Psoas muscle (tissue), 8 donors: ENCODE results near the gene ZNF350. TPM values are rescaled to one million over a fixed set of nuclear protein-coding genes. Genes with fewer than 3 reads are reported as not detected.

Source experiments
- ATAC-seq, 4 donors: fragments of 200-7000 bp; cut with Tn5 transposase; one replicate each; pipeline ENCODE4 v1.9.1; 2020; ENCODE audit warnings: moderate library complexity in 3 of 4, mild to moderate bottlenecking in 2 of 4
- DNase-seq, 2 donors: peaks; one replicate each; pipeline ENCODE4 v3.0.0-alpha.2; 2020
- H3K27ac ChIP-seq: fragments of 200-600 bp; one replicate; pipeline ENCODE4 v1.8.0; 2022
- H3K27me3 ChIP-seq, 3 donors: fragments of 200-600 bp in 1 of 3; one replicate each; pipeline versions ENCODE4 v1.6.1 to v1.8.0; 2013 to 2022; ENCODE audit warnings: low read length in 2 of 3, mild to moderate bottlenecking in 2 of 3, moderate library complexity in 1 of 3; ENCODE audit not compliant: insufficient read depth in 3 of 3
- H3K36me3 ChIP-seq, 2 donors: fragments of 200-600 bp in 1 of 2; one replicate each; pipeline versions ENCODE4 v1.6.1 to v1.8.0; 2013 to 2022; ENCODE audit warnings: low read depth in 1 of 2, mild to moderate bottlenecking in 1 of 2, moderate library complexity in 1 of 2; ENCODE audit not compliant: insufficient read depth in 1 of 2
- H3K4me1 ChIP-seq: fragments of 200-600 bp; one replicate; pipeline ENCODE4 v1.8.0; 2022
- H3K4me3 ChIP-seq: fragments of 200-600 bp; one replicate; pipeline ENCODE4 v1.8.0; 2022; ENCODE audit warnings: mild to moderate bottlenecking
- H3K9me3 ChIP-seq: fragments of 200-600 bp; one replicate; pipeline ENCODE4 v1.8.0; 2022
- WGBS, 3 donors: extraction: QIAGEN DNeasy Blood & Tissue Kit; methylation state at CpG; one replicate each; pipeline versions ENCODE4 v1.1.6 to v1.1.7; 2013; 5-methylcytosine and 5-hydroxymethylcytosine counted together
- intact Hi-C, 2 donors: fragments of 100-400 bp; cut with DNase I; formaldehyde crosslinking; loops; one replicate each; pipeline versions ENCODE4 v1.11.0 to v1.14.2; 2022
- polyA plus RNA-seq, 3 donors: library from polyadenylated mRNA; stranded (reverse); fragments of 200-250 nt; gene quantifications; one replicate each; pipeline ENCODE4 v1.2.3, GENCODE V29; 2013
- total RNA-seq, 4 donors: library from RNA; stranded (reverse); fragmentation: NEBNext Ultra II Directional in 2 of 4; extraction: Animal tissue kit (Norgen Biotek cat#: 25700) in 2 of 4; gene quantifications; one replicate each; pipeline versions ENCODE4 v1.2.1 to v1.2.4, GENCODE V29; 2021 to 2023
- TF ChIP-seq, protein P1 (sequence below): fragments of 200-600 bp; IDR thresholded peaks from one replicate; pipeline ENCODE4 v1.8.0; 2022; ENCODE audit warnings: antibody characterized with exemption
- donor health status: healthy with polysubstance abuse.
- donor health status: DM: no; HTN: no; CAD: no; lungs with moderate emphysema.
- donor health status: Bipolar disorder and iron deficiency.
- donor health status: healthy.
- donor health status: DM: yes; HTN: yes; CAD: no.
- donor health status: DM: no; HTN: no; CAD: no.
- donor health status: DM: no; HTN: no; CAD: no.
- donor health status: DM: yes; HTN: yes; CAD: no.

Gene ZNF350
- total and polyA plus RNA-seq, 7 donors: 2.9 to 12.7 (median 5.0) TPM

DNA sequence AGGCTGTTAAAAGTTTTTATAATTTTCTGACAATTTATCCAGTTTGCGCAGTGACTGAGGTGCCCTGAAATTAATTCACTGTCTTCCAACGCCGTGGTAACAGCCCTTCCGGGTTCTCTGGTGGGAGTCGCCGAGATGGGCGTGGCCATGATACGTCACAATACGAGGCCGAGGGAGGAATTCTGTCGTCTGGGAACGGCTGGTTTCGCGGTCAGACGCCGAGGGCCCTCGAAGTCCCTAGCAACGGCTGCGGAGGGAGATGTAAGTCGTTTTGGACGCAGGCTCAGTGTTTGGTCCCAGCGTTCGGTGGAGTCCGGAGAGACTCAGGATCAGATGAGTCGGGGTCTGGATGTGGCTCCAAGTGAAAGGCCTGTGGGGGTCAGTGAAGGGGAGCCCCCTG is 37.7 kb downstream of the ZNF350 start:
- 9 to 11% (median 10%) methylated on average over 25 of the region's 25 CpGs for WGBS, 3 donors
- TF ChIP-seq, protein P1, sequence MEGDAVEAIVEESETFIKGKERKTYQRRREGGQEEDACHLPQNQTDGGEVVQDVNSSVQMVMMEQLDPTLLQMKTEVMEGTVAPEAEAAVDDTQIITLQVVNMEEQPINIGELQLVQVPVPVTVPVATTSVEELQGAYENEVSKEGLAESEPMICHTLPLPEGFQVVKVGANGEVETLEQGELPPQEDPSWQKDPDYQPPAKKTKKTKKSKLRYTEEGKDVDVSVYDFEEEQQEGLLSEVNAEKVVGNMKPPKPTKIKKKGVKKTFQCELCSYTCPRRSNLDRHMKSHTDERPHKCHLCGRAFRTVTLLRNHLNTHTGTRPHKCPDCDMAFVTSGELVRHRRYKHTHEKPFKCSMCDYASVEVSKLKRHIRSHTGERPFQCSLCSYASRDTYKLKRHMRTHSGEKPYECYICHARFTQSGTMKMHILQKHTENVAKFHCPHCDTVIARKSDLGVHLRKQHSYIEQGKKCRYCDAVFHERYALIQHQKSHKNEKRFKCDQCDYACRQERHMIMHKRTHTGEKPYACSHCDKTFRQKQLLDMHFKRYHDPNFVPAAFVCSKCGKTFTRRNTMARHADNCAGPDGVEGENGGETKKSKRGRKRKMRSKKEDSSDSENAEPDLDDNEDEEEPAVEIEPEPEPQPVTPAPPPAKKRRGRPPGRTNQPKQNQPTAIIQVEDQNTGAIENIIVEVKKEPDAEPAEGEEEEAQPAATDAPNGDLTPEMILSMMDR: no peak
- Histone ChIP-seq H3K9me3 (peaks cover 76% of the 10 kb centered on the region), H3K27ac (no peak overlapping the region), H3K36me3 (peaks cover 16 to 18% of the 10 kb centered on the region in 2 donors), H3K4me3 (no peak overlapping the region), H3K27me3 (peaks cover 0 to 2% (median 0%) of the 10 kb centered on the region in 3 donors), H3K4me1 (no peaks in the 10 kb centered on the region)
- ATAC-seq (no peak), DNase-seq (no peak)
- intact Hi-C loops: no loop called here

DNA sequence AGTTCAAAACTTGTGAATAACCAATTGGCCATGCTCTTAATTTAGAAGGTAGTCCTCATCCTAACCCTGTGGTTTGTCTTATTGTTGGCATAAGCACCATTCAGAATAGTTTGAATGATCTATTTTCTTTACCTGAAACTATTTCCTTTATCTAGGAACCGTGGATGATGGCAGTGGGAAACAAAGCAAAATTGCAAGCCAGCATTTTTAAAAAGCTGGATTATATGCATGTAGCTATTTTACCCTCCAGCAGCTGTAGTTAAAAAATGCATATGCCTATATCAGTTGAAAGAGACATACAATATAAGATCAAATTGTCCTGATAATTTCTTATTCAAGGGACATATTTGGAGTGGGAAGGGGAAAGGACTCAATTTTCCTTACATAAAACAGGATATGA is 40.0 kb downstream of the ZNF350 start:
- TF ChIP-seq, protein P1: no peak
- DNase-seq: no peak
- H3K27me3 ChIP-seq: peaks cover 0 to 2% (median 0%) of the 10 kb centered on the region in 3 donors
- H3K36me3 ChIP-seq: peaks cover 30 to 42% of the 10 kb centered on the region in 2 donors
- H3K27ac ChIP-seq: no peak overlapping the region
- no peak overlapping the region for H3K4me3 ChIP-seq
- WGBS, 3 donors: 92 to 96% (median 95%) methylated on average over 1 of the region's 1 CpG
- no peaks in the 10 kb centered on the region for H3K4me1 ChIP-seq
- ATAC-seq: no peak
- H3K9me3 ChIP-seq: peaks cover 94% of the 10 kb centered on the region
- intact Hi-C loops: no loop called here

DNA sequence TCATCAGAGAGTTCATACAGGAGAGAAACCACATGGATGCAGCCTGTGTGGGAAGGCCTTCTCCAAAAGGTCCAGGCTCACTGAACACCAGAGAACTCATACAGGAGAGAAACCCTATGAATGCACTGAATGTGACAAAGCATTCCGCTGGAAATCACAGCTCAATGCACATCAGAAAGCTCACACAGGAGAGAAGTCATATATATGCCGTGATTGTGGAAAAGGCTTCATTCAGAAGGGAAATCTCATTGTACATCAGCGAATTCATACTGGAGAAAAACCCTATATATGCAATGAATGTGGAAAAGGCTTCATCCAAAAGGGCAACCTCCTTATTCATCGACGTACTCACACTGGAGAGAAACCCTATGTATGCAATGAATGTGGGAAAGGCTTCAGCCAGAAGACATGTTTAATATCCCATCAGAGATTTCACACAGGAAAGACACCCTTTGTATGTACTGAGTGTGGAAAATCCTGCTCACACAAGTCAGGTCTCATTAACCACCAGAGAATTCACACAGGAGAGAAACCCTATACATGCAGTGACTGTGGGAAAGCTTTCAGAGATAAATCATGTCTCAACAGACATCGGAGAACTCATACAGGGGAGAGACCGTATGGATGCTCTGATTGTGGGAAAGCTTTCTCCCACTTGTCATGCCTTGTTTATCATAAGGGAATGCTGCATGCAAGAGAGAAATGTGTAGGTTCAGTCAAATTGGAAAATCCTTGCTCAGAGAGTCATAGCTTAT is 41.7 kb downstream of the ZNF350 start:
- TF ChIP-seq, protein P1: no peak
- Histone ChIP-seq H3K36me3 (peaks cover 43 to 58% of the 10 kb centered on the region in 2 donors), H3K27me3 (peaks cover 0 to 2% (median 0%) of the 10 kb centered on the region in 3 donors), H3K4me3 (no peak overlapping the region), H3K4me1 (no peaks in the 10 kb centered on the region), H3K9me3 (peaks cover 96% of the 10 kb centered on the region), H3K27ac (no peak overlapping the region)
- DNase-seq (no peak), ATAC-seq (no peak)
- 92 to 94% (median 93%) methylated on average over 7 of the region's 7 CpGs for WGBS, 3 donors
- intact Hi-C loops: no loop called here

DNA sequence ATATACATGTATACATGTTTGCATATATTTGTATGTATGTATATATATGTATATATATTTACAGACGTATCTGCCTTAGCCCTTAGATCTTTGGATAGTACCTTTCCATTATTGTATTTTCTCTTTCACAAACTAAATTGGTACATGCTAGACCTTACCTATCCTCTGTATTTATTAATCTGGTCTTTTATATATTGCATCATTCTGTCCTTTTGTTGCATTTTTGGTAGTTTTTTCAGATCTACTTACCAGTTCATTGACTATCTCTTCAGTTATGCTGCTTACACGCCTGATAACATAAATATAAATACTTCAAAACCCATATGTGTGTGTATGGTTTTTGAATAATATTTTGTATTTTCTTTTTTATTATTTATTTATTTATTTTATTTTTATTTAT is 47.7 kb downstream of the ZNF350 start:
- ATAC-seq (no peak), DNase-seq (no peak)
- TF ChIP-seq, protein P1: no peak
- 96 to 97% (median 97%) methylated on average over 2 of the region's 2 CpGs for WGBS, 3 donors
- no peaks in the 10 kb centered on the region for H3K4me1 ChIP-seq
- H3K27ac ChIP-seq: no peak overlapping the region
- H3K9me3 ChIP-seq: peaks cover 79% of the 10 kb centered on the region
- H3K4me3 ChIP-seq: no peak overlapping the region
- peaks cover 54 to 97% of the 10 kb centered on the region in 2 donors for H3K36me3 ChIP-seq
- intact Hi-C loops: no loop called here
- no peaks in the 10 kb centered on the region for H3K27me3 ChIP-seq
